ENCODE data around the gene TMEM89.

TMEM89 gene, protein sequence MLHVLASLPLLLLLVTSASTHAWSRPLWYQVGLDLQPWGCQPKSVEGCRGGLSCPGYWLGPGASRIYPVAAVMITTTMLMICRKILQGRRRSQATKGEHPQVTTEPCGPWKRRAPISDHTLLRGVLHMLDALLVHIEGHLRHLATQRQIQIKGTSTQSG

DNA sequence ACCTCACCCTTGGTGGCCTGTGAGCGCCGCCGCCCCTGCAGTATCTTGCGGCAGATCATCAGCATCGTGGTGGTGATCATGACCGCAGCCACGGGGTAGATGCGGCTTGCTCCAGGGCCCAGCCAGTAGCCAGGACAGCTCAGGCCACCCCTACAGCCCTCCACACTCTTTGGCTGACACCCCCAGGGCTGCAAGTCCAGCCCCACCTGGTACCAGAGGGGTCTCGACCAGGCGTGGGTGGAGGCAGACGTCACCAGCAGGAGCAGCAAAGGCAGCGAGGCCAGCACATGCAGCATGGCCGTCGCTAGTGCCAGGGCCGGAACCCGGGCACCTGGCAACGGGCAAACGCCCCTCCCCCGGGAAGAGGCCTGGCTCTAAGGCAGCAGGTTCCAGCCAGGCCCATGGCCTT, at the start of gene TMEM89:
Gene TMEM89, minus strand, starts transcription at position 309 of the 409 bp plus-strand sequence. Its CDS starts 13 bp downstream, at position 296.
- in situ Hi-C loops (cut with HindIII; ENCODE audit: low sequenced_read_pairs): no loop called here
- H3K4me3 ChIP-seq (ENCODE audit: low read depth, low read length): no peak within 1 kb of the TSS
- TF ChIP-seq, protein P1, sequence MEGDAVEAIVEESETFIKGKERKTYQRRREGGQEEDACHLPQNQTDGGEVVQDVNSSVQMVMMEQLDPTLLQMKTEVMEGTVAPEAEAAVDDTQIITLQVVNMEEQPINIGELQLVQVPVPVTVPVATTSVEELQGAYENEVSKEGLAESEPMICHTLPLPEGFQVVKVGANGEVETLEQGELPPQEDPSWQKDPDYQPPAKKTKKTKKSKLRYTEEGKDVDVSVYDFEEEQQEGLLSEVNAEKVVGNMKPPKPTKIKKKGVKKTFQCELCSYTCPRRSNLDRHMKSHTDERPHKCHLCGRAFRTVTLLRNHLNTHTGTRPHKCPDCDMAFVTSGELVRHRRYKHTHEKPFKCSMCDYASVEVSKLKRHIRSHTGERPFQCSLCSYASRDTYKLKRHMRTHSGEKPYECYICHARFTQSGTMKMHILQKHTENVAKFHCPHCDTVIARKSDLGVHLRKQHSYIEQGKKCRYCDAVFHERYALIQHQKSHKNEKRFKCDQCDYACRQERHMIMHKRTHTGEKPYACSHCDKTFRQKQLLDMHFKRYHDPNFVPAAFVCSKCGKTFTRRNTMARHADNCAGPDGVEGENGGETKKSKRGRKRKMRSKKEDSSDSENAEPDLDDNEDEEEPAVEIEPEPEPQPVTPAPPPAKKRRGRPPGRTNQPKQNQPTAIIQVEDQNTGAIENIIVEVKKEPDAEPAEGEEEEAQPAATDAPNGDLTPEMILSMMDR (IDR thresholded peaks at IDR 0.05; ENCODE audit: low read depth, low read length): no peak
- no peak for DNase-seq (ENCODE audit: low read depth, low spot score)

DNA sequence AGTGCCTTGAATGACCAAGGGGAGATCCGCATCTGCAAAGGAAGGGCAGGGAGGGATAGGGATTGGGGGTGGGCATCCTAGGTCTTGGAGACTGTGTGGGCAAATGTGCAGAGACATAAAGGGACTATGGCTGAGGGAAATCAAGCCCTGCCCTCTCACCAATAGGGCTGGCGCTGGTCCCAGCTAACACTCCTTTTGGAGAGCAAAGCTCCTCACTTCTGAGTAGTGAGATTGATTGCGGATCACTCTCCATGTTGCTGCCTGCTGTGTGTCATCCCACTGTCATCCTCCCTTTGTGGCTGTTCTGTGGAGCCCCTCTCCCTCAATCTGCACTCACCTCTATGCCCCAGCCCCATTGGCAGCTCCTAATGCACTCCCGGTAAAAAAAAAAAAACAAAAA, 43.4 kb upstream of the TMEM89 start:
- H3K4me3 ChIP-seq (ENCODE audit: low read depth, low read length): no peak overlapping the region
- DNase-seq (ENCODE audit: low read depth, low spot score): no peak
- in situ Hi-C loops (cut with HindIII; ENCODE audit: low sequenced_read_pairs): no loop called here
- TF ChIP-seq, protein P1 (IDR thresholded peaks at IDR 0.05; ENCODE audit: low read depth, low read length): no peak

DNA sequence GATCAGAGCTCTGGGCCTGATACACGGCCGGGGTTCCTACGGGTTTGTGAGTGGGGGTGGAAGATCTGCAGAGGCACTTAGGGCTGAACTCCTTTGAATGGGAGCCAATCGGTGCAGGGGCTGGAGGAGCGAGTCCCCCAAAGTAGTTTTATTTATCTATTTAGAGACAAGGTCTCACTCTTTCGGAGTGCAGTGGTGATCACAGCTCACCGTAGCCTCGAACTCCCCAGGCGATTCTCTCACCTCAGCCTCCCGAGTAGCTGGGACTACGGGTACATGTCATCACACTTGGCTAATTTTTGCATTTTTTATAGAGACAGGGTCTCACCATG, 42.7 kb upstream of the TMEM89 start:
- no peak for DNase-seq (ENCODE audit: low read depth, low spot score)
- H3K4me3 ChIP-seq (ENCODE audit: low read depth, low read length): peak overlapping the region; percentile 57
- TF ChIP-seq, protein P1 (IDR thresholded peaks at IDR 0.05; ENCODE audit: low read depth, low read length): no peak
- in situ Hi-C loops (cut with HindIII; ENCODE audit: low sequenced_read_pairs): no loop called here

DNA sequence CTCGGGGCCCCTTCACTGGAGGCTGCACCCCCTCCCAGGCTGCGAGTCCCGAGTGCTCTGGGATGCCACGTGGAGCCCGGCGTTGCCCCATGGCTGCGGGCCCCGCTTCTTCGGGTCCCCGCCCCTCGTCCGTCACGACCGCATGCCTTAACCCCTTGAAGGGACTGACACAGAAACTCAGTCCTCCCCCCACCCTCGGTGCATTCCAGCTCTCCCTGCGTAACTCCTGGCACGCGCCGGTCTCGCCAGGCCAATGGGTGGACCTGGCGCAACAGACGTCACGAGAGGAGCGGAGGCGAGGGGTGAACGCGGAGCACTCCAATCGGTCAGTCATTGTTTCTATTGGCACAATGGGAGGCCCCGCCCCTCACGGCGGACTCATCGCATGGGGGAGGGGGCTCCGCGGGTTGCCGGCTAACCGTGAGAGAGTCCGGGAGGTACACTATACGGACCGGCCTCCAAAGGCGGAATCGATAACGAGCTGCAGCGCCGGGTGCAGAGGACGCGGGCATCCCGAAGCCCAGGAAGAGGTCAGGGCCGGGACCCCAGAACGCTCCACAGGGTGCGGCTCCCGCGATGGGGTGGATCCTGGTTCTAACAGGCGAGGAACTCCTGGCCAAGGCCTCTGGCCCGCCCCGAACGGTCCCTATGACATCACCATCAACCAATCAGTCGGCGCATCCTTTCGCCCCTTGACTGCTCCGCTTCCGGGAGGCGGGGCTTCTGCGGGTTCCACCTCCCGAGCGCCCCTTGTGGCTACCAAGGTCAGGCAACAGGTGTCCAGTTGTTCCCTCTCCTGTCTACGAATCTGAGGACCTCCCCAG, 42.1 kb upstream of the TMEM89 start:
- TF ChIP-seq, protein P1 (IDR thresholded peaks at IDR 0.05; ENCODE audit: low read depth, low read length): peak; percentile 85
- DNase-seq (ENCODE audit: low read depth, low spot score): peak; percentile 97
- in situ Hi-C loops (cut with HindIII; ENCODE audit: low sequenced_read_pairs): no loop called here
- H3K4me3 ChIP-seq (ENCODE audit: low read depth, low read length): peak overlapping the region; percentile 57

DNA sequence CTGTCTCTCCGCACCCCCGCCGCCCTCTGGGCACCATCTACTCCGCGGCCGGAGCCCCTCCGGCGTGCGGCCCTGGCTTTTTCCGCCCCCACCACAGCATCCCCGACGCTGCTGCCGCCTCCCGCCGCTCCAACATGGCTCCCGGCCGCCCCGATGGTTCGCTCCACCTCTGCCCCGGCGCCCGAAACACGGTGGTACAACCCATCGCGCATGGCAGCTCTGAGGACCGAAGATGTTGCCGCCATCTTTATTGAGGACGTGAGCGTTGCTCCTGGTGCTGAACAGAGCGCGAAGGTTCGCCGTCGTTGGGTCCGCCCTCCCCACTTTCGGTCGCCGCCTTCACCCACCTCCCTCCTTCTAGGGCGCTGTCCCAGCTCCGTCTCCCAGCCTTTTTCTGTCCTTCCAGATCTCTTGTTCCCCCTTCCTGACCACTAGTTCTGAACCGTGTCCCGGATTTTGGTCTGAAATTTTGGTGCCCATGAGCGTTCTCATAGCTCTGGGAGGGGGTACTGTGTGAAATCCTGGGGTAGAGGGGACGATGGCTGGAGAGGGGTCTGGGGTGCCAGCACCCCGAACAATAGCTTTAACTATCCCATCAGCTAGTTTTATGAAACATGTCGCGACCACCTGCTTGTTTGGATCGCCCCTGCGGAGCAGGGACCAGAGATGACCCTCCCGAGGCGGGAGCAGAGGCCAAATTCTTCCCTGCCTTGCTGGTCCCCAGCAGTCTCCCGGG, 41.4 kb upstream of the TMEM89 start, which contains the start of gene CELSR3:
Gene CELSR3, minus strand, starts transcription at position 134 of the 736 bp plus-strand sequence. CDS start 252 bp downstream, outside the sequence.
- TF ChIP-seq, protein P1 (IDR thresholded peaks at IDR 0.05; ENCODE audit: low read depth, low read length): no peak
- in situ Hi-C loops (cut with HindIII; ENCODE audit: low sequenced_read_pairs): no loop called here
- H3K4me3 ChIP-seq (ENCODE audit: low read depth, low read length): peak within 1 kb of the TSS; percentile 57
- peak; percentile 86 for DNase-seq (ENCODE audit: low read depth, low spot score)

DNA sequence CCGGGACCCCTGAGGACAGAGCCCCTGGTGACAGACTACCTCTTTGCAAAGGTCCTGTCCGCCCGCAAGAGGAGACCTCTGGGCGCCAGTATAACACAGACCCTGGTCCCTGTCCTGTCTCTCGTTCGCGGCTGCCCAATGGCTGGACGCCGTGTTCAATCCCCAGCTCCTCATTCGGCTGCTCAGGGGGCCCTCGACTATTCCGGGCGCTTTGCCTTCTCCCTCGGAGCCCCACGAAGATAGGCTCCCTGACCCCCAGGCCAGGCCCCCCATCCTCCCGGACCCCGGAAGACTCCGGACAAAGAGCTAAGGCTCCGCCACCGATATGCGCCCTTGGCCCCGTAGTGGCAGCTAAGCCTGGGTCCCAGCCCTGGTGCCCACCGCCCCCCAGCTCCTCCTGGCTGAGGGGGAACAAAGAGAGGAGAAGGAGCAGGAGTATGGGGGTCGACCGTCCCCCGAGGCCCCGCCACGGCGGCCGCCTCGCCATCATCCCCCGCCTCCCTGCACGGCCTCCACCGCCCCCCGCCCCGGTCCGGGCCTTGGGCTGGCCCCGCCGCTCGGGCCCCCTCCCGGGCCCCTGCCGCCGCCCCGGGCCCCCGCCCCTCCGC, 40.7 kb upstream of the TMEM89 start:
- DNase-seq (ENCODE audit: low read depth, low spot score): no peak
- no peak overlapping the region for H3K4me3 ChIP-seq (ENCODE audit: low read depth, low read length)
- in situ Hi-C loops (cut with HindIII; ENCODE audit: low sequenced_read_pairs): no loop called here
- TF ChIP-seq, protein P1 (IDR thresholded peaks at IDR 0.05; ENCODE audit: low read depth, low read length): no peak

Data from astrocyte of the spinal cord (primary cell).